Measurements from ENCODE around the gene F2R. TPM values are rescaled to one million over a fixed set of nuclear protein-coding genes. Genes with fewer than 3 reads are reported as not detected.

The F2R gene
- total and polyA plus RNA-seq, 2 of the 4 experiments (the other 2 are of a cell fraction), result 85.7 to 147 TPM

DNA sequence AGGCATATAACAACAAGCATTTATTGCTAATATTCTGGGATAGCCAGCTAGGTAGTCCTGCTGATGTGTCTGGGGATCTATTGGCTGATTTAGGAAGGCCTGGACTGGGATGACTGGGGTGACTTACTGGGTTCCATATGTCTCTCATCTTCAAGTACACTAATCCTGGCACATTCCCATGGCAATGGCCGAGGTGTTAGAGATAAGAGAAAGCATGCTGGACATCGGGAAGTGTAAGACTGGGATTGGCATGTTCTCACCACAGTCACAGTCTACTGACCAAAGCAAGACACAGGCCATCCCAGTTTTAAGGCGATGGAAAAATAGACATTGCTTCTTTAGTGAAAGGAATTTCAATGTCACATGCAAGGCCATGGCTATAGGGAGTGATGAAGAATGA is 29.7 kb downstream of the F2R start:
- H2BK120ac ChIP-seq (ENCODE audit: low read depth, low read length), result no peak overlapping the region
- H2AK9ac ChIP-seq (replicated peaks; ENCODE audit: low read depth, low read length, poor library complexity), result no peak overlapping the region
- no peak overlapping the region for H3K4me2 ChIP-seq (ENCODE audit: low read depth, low read length)
- H2BK15ac ChIP-seq (ENCODE audit: low read depth, low read length), result 0 out of 3 replicates have a peak overlapping the region, but pooled peaks have one; percentile 47
- dilution Hi-C loops (cut with HindIII; ENCODE audit: low sequenced_read_pairs, unreplicated experiment) (no loop called here), in situ Hi-C loops (cut with MboI; ENCODE audit: low sequenced_read_pairs) (no loop called here), intact Hi-C loops (cut with micrococcal nuclease) (no loop called here)
- no peak overlapping the region for H4K8ac ChIP-seq (ENCODE audit: low read depth in 2 of 2, low read length in 2 of 2)
- H2BK5ac ChIP-seq (ENCODE audit: low read depth, low read length, poor library complexity, severe bottlenecking), result no peak overlapping the region
- no peak overlapping the region; the same call in 1 of the 2 replicates for H2AK5ac ChIP-seq (ENCODE audit: low read depth, low read length)
- no peak overlapping the region for H3K23ac ChIP-seq (ENCODE audit: low read depth, low read length)
- H3K4me3 ChIP-seq (ENCODE audit: insufficient read depth, low read depth, low read length), result no peak overlapping the region
- no peak overlapping the region for H4K5ac ChIP-seq (ENCODE audit: low read depth, low read length)
- no peak overlapping the region for H3K9ac ChIP-seq (ENCODE audit: low read depth, low read length)
- ChIA-PET POLR2A (ENCODE audit: unreplicated experiment) (no interaction called here), CTCF (no interaction called here)
- no peaks in the 10 kb centered on the region for H3K79me1 ChIP-seq (ENCODE audit: low read depth in 1 of 2, low read length in 2 of 2)
- H3K36me3 ChIP-seq (ENCODE audit: control insufficient read depth, insufficient read depth, low read length), result no peaks in the 10 kb centered on the region
- TF ChIP-seq POLR2A (IDR thresholded peaks at IDR 0.05; ENCODE audit: low read depth, low read length), result no peak
- no peak for TF ChIP-seq MAFK (IDR thresholded peaks at IDR 0.05; ENCODE audit: low read depth, low read length)
- TF ChIP-seq, protein P1, sequence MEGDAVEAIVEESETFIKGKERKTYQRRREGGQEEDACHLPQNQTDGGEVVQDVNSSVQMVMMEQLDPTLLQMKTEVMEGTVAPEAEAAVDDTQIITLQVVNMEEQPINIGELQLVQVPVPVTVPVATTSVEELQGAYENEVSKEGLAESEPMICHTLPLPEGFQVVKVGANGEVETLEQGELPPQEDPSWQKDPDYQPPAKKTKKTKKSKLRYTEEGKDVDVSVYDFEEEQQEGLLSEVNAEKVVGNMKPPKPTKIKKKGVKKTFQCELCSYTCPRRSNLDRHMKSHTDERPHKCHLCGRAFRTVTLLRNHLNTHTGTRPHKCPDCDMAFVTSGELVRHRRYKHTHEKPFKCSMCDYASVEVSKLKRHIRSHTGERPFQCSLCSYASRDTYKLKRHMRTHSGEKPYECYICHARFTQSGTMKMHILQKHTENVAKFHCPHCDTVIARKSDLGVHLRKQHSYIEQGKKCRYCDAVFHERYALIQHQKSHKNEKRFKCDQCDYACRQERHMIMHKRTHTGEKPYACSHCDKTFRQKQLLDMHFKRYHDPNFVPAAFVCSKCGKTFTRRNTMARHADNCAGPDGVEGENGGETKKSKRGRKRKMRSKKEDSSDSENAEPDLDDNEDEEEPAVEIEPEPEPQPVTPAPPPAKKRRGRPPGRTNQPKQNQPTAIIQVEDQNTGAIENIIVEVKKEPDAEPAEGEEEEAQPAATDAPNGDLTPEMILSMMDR (conservative IDR thresholded peaks at IDR 0.05; ENCODE audit: low read depth, low read length), result no peak
- no peak for TF ChIP-seq MXI1 (IDR thresholded peaks at IDR 0.05; ENCODE audit: borderline replicate concordance, low read depth, low read length)
- TF ChIP-seq, protein P2, sequence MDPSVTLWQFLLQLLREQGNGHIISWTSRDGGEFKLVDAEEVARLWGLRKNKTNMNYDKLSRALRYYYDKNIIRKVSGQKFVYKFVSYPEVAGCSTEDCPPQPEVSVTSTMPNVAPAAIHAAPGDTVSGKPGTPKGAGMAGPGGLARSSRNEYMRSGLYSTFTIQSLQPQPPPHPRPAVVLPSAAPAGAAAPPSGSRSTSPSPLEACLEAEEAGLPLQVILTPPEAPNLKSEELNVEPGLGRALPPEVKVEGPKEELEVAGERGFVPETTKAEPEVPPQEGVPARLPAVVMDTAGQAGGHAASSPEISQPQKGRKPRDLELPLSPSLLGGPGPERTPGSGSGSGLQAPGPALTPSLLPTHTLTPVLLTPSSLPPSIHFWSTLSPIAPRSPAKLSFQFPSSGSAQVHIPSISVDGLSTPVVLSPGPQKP (IDR thresholded peaks at IDR 0.05; ENCODE audit: borderline replicate concordance, low read depth, low read length), result no peak
- no peak for TF ChIP-seq CHD1 (IDR thresholded peaks at IDR 0.05; ENCODE audit: low read depth, low read length)
- TF ChIP-seq BHLHE40 (IDR thresholded peaks at IDR 0.05; ENCODE audit: low read depth, low read length), result no peak
- no peak for TF ChIP-seq MAZ (IDR thresholded peaks at IDR 0.05; ENCODE audit: borderline replicate concordance, low read depth, low read length)
- TF ChIP-seq SMC3 (IDR thresholded peaks at IDR 0.05; ENCODE audit: low read depth, low read length), result no peak
- no peak for TF ChIP-seq FOS (IDR thresholded peaks at IDR 0.05; ENCODE audit: low read depth, low read length)
- no peak for TF ChIP-seq CEBPB (IDR thresholded peaks at IDR 0.05; ENCODE audit: low read depth, low read length)
- TF ChIP-seq NFE2L2 (IDR thresholded peaks at IDR 0.05; ENCODE audit: low read depth, low read length), result no peak
- no peak for TF ChIP-seq RAD21 (IDR thresholded peaks at IDR 0.05; ENCODE audit: low read length)
- no peak for TF ChIP-seq RCOR1 (IDR thresholded peaks at IDR 0.05; ENCODE audit: insufficient replicate concordance, low read length)
- no peak for TF ChIP-seq RFX5 (IDR thresholded peaks at IDR 0.05; ENCODE audit: low read depth, low read length)
- TF ChIP-seq, protein P3, sequence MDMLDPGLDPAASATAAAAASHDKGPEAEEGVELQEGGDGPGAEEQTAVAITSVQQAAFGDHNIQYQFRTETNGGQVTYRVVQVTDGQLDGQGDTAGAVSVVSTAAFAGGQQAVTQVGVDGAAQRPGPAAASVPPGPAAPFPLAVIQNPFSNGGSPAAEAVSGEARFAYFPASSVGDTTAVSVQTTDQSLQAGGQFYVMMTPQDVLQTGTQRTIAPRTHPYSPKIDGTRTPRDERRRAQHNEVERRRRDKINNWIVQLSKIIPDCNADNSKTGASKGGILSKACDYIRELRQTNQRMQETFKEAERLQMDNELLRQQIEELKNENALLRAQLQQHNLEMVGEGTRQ (IDR thresholded peaks at IDR 0.05; ENCODE audit: low read depth, low read length), result no peak
- H3K4me1 ChIP-seq (ENCODE audit: control insufficient read depth, insufficient read depth, low read length), result peaks cover under 1% of the 10 kb centered on the region; the same call in 1 of the 2 replicates
- H3K4ac ChIP-seq (ENCODE audit: low read depth, low read length), result no peak overlapping the region
- ATAC-seq (ENCODE audit: low read depth) (no peak), DNase-seq (no peak)
- no CpG with 5 or more reads among the region's 3 CpGs for WGBS, 2 experiments (ENCODE audit: extremely low coverage in 2 of 2, insufficient read length in 1 of 2)
- no TSS peak for BruUV-seq (replicated peaks)
- no peak overlapping the region for H3K18ac ChIP-seq (ENCODE audit: low read depth, low read length)
- H4K91ac ChIP-seq (ENCODE audit: insufficient read depth, low read depth, low read length), result no peak overlapping the region; the same call in 1 of the 2 replicates
- no peak overlapping the region for H2AFZ ChIP-seq (replicated peaks; ENCODE audit: low read length, poor library complexity)
- no peaks in the 10 kb centered on the region; the same call in 1 of the 2 replicates for H3K9me1 ChIP-seq (ENCODE audit: insufficient read depth, low read length)
- no peaks in the 10 kb centered on the region for H3K9me3 ChIP-seq (ENCODE audit: control insufficient read depth, insufficient read depth, low read length)
- no peak overlapping the region for H3K56ac ChIP-seq (ENCODE audit: extremely low read depth, insufficient read depth, low read length)
- H4K20me1 ChIP-seq (ENCODE audit: insufficient read depth, low read length), result no peaks in the 10 kb centered on the region
- no peaks in the 10 kb centered on the region for H3K27me3 ChIP-seq (ENCODE audit: control insufficient read depth, insufficient read depth, low read length)
- H2BK20ac ChIP-seq (ENCODE audit: low read depth, low read length), result no peak overlapping the region
- H3K14ac ChIP-seq (replicated peaks; ENCODE audit: low read depth, low read length), result peak overlapping the region; percentile 20; the same call in 1 of the 2 replicates
- no peak overlapping the region for H3K27ac ChIP-seq (ENCODE audit: insufficient read depth, low read length)

Data from IMR-90 (cell line).